Dendritic cell treated with granulocyte-macrophage colony-stimulating factor and Interleukin-4, amounts not matched to agents 40 ng/mL and 50 ng/mL, for 4 days (primary cell): ENCODE measurements around the gene LDHB.
"Not testable (repeated sequence)": the region's sequence is repeated elsewhere in the genome, so short reads cannot be mapped to it uniquely, and the experiment has no call there.

Source experiments
- H3K27ac Mint-ChIP-seq: one replicate; pipeline ENCODE4 v1.8.0; 2022; ENCODE audit warnings: mild to moderate bottlenecking, mixed read lengths
- H3K27me3 Mint-ChIP-seq: one replicate; pipeline ENCODE4 v1.8.0; 2022; ENCODE audit warnings: mild to moderate bottlenecking, mixed read lengths
- H3K36me3 Mint-ChIP-seq: one replicate; pipeline ENCODE4 v1.8.0; 2022; ENCODE audit warnings: low read depth, mixed read lengths
- H3K4me1 Mint-ChIP-seq: one replicate; pipeline ENCODE4 v1.8.0; 2022; ENCODE audit warnings: low read depth, mixed read lengths
- H3K4me3 Mint-ChIP-seq: one replicate; pipeline ENCODE4 v1.8.0; 2022; ENCODE audit warnings: mild to moderate bottlenecking, moderate library complexity, mixed read lengths
- H3K9me3 Mint-ChIP-seq: one replicate; pipeline ENCODE4 v1.8.0; 2022; ENCODE audit warnings: mixed read lengths
- intact Hi-C: fragments of 100-400 bp; cut with micrococcal nuclease; formaldehyde crosslinking; loops from one replicate; pipeline ENCODE4 v1.15.0; 2022

LDHB gene

GRCh38 chr12:21676776-21677175 lies 19.1 kb upstream of the LDHB start:
- H3K9me3 Mint-ChIP-seq = no peaks in the 10 kb centered on the region
- H3K36me3 Mint-ChIP-seq = no peaks in the 10 kb centered on the region
- H3K4me3 Mint-ChIP-seq = no peak overlapping the region
- H3K27ac Mint-ChIP-seq = no peak overlapping the region
- intact Hi-C loops = loop anchor here (5.0 kb wide), 1 partner anchor 379 kb away; no protein-coding TSS in a partner anchor
- H3K27me3 Mint-ChIP-seq = no peaks in the 10 kb centered on the region
- H3K4me1 Mint-ChIP-seq = no peaks in the 10 kb centered on the region

- Mint-ChIP-seq H3K4me1 (no peaks in the 10 kb centered on the region), H3K27ac (no peak overlapping the region), H3K27me3 (no peaks in the 10 kb centered on the region), H3K36me3 (no peaks in the 10 kb centered on the region), H3K4me3 (no peak overlapping the region), H3K9me3 (no peaks in the 10 kb centered on the region)
- intact Hi-C loops = loop anchor here (5.0 kb wide), 1 partner anchor 378 kb away; no protein-coding TSS in a partner anchor
These were observed 18.0 kb upstream of the LDHB start for GRCh38 chr12:21675641-21676040.

- Mint-ChIP-seq H3K9me3 (no peaks in the 10 kb centered on the region), H3K4me3 (no peak overlapping the region), H3K27ac (no peak overlapping the region), H3K36me3 (no peaks in the 10 kb centered on the region), H3K4me1 (no peaks in the 10 kb centered on the region), H3K27me3 (no peaks in the 10 kb centered on the region)
- intact Hi-C loops = loop anchor here (5.0 kb wide), 1 partner anchor 378 kb away; no protein-coding TSS in a partner anchor
These were observed 17.5 kb upstream of the LDHB start for GRCh38 chr12:21675096-21675495.

- H3K9me3 Mint-ChIP-seq, H3K4me1 Mint-ChIP-seq, H3K4me3 Mint-ChIP-seq, H3K36me3 Mint-ChIP-seq, H3K27me3 Mint-ChIP-seq, H3K27ac Mint-ChIP-seq, intact Hi-C loops: not testable (repeated sequence)
These were observed 16.3 kb upstream of the LDHB start for GRCh38 chr12:21673830-21674552.

- Mint-ChIP-seq H3K36me3 (no peaks in the 10 kb centered on the region), H3K4me3 (no peak overlapping the region), H3K9me3 (no peaks in the 10 kb centered on the region), H3K27me3 (no peaks in the 10 kb centered on the region), H3K27ac (no peak overlapping the region), H3K4me1 (no peaks in the 10 kb centered on the region)
- intact Hi-C loops = no loop called here
These were observed 14.5 kb upstream of the LDHB start for GRCh38 chr12:21672146-21672545.

- Mint-ChIP-seq H3K9me3 (no peaks in the 10 kb centered on the region), H3K36me3 (no peaks in the 10 kb centered on the region), H3K4me3 (no peak overlapping the region), H3K27ac (no peak overlapping the region), H3K27me3 (no peaks in the 10 kb centered on the region), H3K4me1 (no peaks in the 10 kb centered on the region)
- intact Hi-C loops = no loop called here
These were observed 9.1 kb upstream of the LDHB start for GRCh38 chr12:21666722-21667121.

- Mint-ChIP-seq H3K9me3 (no peaks in the 10 kb centered on the region), H3K4me1 (no peaks in the 10 kb centered on the region), H3K4me3 (no peak overlapping the region), H3K36me3 (no peaks in the 10 kb centered on the region), H3K27me3 (no peaks in the 10 kb centered on the region), H3K27ac (no peak overlapping the region)
- intact Hi-C loops = no loop called here
These were observed 8.2 kb upstream of the LDHB start for GRCh38 chr12:21665816-21666215.

- no peaks in the 10 kb centered on the region for H3K9me3 Mint-ChIP-seq
- H3K36me3 Mint-ChIP-seq = peaks cover 8% of the 10 kb centered on the region
- peaks cover 6% of the 10 kb centered on the region for H3K4me1 Mint-ChIP-seq
- no peaks in the 10 kb centered on the region for H3K27me3 Mint-ChIP-seq
- intact Hi-C loops = no loop called here
- no peak overlapping the region for H3K27ac Mint-ChIP-seq
- no peak overlapping the region for H3K4me3 Mint-ChIP-seq
These were observed 4.6 kb upstream of the LDHB start for GRCh38 chr12:21662122-21662792.

GRCh38 chr12:21661396-21662093 lies 3.9 kb upstream of the LDHB start:
- H3K4me3 Mint-ChIP-seq, intact Hi-C loops, H3K27me3 Mint-ChIP-seq, H3K9me3 Mint-ChIP-seq, H3K27ac Mint-ChIP-seq: not testable (repeated sequence)
- peaks cover 11% of the 10 kb centered on the region for H3K4me1 Mint-ChIP-seq
- peaks cover 12% of the 10 kb centered on the region for H3K36me3 Mint-ChIP-seq

- Mint-ChIP-seq H3K9me3 (no peaks in the 10 kb centered on the region), H3K27ac (no peak overlapping the region), H3K4me3 (no peak overlapping the region), H3K27me3 (no peaks in the 10 kb centered on the region), H3K4me1 (peaks cover 22% of the 10 kb centered on the region), H3K36me3 (peaks cover 16% of the 10 kb centered on the region)
- intact Hi-C loops = loop anchor here (5.0 kb wide), 1 partner anchor 157 kb away; the partner anchor contains the start of genes GOLT1B and RECQL
These were observed 1.7 kb upstream of the LDHB start for GRCh38 chr12:21659383-21659782.

- Mint-ChIP-seq H3K9me3 (no peaks in the 10 kb centered on the region), H3K4me3 (peak overlapping the region; percentile 93), H3K27ac (peak overlapping the region; percentile 80), H3K36me3 (peaks cover 39% of the 10 kb centered on the region), H3K27me3 (no peaks in the 10 kb centered on the region), H3K4me1 (peaks cover 22% of the 10 kb centered on the region)
- intact Hi-C loops = loop anchor here (5.0 kb wide), 1 partner anchor 155 kb away; the partner anchor contains the start of genes GOLT1B and RECQL
These were observed 727 bp downstream of the LDHB start for GRCh38 chr12:21656905-21657325.

- H3K36me3 Mint-ChIP-seq = peaks cover 48% of the 10 kb centered on the region
- H3K27me3 Mint-ChIP-seq = no peaks in the 10 kb centered on the region
- no peaks in the 10 kb centered on the region for H3K9me3 Mint-ChIP-seq
- H3K27ac Mint-ChIP-seq = no peak overlapping the region
- intact Hi-C loops = loop anchor here (5.0 kb wide), 1 partner anchor 153 kb away; the partner anchor contains the start of genes GOLT1B and RECQL
- H3K4me3 Mint-ChIP-seq = no peak overlapping the region
- H3K4me1 Mint-ChIP-seq = peaks cover 22% of the 10 kb centered on the region
These were observed 2.1 kb downstream of the LDHB start for GRCh38 chr12:21655591-21655990.

GRCh38 chr12:21651821-21652220 lies 5.8 kb downstream of the LDHB start:
- no peak overlapping the region for H3K27ac Mint-ChIP-seq
- intact Hi-C loops = no loop called here
- peaks cover 67% of the 10 kb centered on the region for H3K36me3 Mint-ChIP-seq
- H3K4me1 Mint-ChIP-seq = peaks cover 14% of the 10 kb centered on the region
- no peaks in the 10 kb centered on the region for H3K9me3 Mint-ChIP-seq
- no peak overlapping the region for H3K4me3 Mint-ChIP-seq
- no peaks in the 10 kb centered on the region for H3K27me3 Mint-ChIP-seq

- H3K27ac Mint-ChIP-seq = no peak overlapping the region
- H3K36me3 Mint-ChIP-seq = peaks cover 74% of the 10 kb centered on the region
- no peaks in the 10 kb centered on the region for H3K27me3 Mint-ChIP-seq
- H3K4me3 Mint-ChIP-seq = no peak overlapping the region
- intact Hi-C loops = no loop called here
- H3K9me3 Mint-ChIP-seq = no peaks in the 10 kb centered on the region
- peaks cover 6% of the 10 kb centered on the region for H3K4me1 Mint-ChIP-seq
These were observed 6.6 kb downstream of the LDHB start for GRCh38 chr12:21650997-21651396.
